HG03139 (cell line): ENCODE results near the gene TEPSIN.

ENCODE experiments used
- ATAC-seq: cut with Tn5 transposase; IDR thresholded peaks from one replicate; pipeline ENCODE4 v1.9.1; 2021; ENCODE audit not compliant: unreplicated experiment

Gene TEPSIN

GRCh38 chr17:81189016-81189415, 49.8 kb downstream of the TEPSIN start:
- ATAC-seq = no peak

DNA sequence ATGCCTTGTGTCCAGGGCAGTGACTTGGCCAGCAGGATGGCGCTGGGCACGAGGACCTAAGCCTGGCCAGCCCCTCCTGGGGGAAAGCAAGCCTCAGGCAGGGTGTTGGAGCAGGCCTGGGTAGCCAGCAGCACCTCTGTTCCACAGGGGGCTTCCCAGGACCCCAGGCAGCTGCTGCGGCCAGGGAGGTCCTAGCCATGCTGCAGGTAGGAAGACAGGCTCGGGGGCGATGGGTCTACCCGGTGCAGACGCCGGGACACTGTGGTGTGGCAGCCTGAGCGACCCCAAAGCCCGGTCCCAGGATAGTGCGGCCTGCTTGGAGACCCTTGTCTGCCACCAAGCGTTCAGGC, 50.4 kb downstream of the TEPSIN start:
- no peak for ATAC-seq

- no peak for ATAC-seq
These were observed 51.0 kb downstream of the TEPSIN start for GRCh38 chr17:81187586-81188490.

- ATAC-seq = no peak
These were observed 51.7 kb downstream of the TEPSIN start for GRCh38 chr17:81187120-81187519.

DNA sequence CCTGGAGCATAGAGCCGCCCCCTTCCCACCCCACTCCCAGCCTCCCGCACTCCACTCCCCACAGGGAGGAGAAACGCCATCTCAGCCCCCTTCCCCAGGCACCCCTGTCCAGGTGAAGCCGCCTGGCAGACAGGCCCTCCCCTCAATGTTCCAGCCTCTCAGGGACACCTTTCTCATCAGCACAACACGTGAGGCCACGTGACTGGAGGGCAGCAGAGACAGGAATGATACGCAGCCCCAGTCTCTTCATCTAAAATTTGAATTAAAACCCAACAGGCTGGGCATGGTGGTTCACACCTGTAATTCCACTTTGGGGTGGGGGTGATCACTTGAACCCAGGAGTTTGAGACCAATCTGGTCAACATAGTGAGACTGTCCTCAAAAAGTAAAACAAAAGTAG, 52.7 kb downstream of the TEPSIN start:
- no peak for ATAC-seq

- ATAC-seq = no peak
These were observed 54.3 kb downstream of the TEPSIN start for GRCh38 chr17:81184555-81184954.

DNA sequence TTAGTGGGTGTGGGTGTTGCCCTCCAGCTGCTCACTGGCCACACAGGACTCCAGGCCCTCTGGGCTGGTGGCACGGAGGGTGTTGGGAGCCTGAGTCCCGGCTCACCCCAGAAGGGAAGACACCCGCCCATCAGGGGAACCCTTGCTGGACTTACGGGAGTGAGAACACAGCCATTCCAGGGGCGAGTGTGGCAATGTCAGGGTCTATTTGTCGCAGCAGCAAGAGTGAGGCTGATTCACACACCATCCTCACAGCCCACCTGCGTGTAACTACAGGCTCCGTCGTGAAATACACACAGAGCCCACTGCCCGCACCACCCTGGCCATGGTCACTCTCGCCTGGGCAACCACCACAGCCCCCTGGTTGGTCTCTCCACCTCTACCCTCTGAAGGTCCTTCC, 55.0 kb downstream of the TEPSIN start:
- ATAC-seq = no peak

GRCh38 chr17:81183316-81183715, 55.5 kb downstream of the TEPSIN start:
- ATAC-seq = no peak

DNA sequence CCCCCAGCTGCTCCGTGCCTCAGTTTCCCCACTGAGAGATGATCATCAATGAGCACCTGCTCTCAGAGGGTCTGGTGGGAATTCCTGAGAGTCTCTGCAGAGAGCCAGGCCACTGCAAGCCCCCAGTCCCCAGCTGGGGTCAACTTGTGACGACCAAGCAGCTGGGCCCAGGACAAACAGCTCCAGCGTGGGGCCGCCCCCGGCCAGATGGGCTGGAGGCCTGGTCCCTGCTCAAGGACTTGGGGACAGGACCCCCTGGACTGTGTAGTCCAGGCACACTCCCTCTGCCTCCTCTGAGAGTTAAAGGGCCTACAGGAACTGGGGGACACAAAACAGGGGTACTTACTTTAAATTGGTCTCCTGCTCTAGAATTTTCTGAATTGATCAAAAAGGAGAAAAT, 56.3 kb downstream of the TEPSIN start:
- ATAC-seq = no peak

GRCh38 chr17:81181811-81182185, 57.1 kb downstream of the TEPSIN start:
- ATAC-seq = no peak

DNA sequence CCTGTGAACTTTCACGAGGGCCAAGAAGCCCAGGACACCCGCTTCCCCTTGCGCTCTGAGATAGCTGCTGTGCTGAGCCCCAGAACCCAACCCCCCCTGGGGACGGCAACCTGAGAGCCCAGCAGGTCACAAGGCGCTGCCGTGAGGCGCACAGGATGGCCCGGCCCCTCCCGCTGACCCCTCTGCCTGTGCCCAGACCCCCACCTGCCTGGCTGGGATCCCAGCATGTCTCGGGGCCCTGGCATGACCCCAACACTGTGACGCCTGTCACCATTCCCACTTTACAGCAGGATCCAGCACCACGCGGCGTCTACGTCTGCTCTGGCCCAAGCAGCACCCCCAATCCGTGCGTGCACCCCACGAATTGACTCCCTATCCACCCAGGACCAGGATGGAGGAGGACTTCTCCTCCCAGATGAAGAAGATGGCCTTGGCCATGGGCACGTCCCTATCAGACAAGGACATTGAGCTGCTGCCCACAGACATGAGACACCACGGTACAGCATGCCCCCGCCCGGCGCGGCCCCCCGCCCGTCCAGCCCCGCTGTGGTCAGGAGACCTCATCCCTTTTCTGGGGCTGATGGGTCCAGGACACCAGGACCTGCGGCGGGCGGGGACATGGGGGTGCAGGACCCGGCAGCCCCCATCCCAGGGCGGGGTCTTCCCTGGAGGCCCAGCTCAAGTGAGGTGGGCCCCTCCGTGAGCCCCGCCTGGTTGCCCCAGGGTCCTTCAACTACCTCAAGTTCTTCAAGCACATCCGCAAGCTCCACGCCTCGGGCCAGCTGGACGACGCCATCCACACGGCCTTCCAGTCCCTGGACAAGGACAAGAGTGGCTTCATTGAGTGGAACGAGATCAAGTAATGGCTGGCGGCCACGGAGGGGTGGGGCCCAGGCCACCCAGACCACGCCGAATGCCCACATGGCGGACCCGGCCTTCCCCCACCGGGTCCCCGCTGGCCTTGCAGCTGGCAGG, 57.7 kb downstream of the TEPSIN start:
- ATAC-seq = no peak

GRCh38 chr17:81179861-81180260, 59.0 kb downstream of the TEPSIN start:
- no peak for ATAC-seq

DNA sequence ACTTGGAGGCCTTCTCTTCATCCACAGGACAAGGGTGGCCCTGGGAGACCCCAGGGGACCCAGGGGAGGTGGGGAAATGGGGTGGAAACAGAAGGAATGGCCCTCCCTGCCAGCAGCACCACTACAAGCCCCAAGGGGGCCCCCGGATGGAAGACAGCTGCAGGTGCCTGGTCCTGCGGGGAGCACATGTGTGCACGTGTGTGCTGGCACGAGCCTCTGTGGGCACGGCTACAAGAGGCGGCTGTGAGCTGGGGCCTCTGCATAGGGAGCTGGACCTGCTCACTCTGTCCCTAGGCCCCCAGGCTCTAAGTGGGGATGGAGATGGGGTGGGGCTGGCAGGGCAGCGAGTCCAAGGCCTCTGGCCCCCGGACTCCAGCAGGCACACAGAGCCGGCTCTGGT, 59.6 kb downstream of the TEPSIN start:
- ATAC-seq = no peak
